H1 (cell line): Measurements from ENCODE around the gene CD276. TPM values are rescaled to one million over a fixed set of nuclear protein-coding genes. Genes with fewer than 3 reads are reported as not detected.
A peak's percentile ranks its signal among the peaks of the same experiment; 100 is the strongest.

Experiments
- CTCF ChIA-PET: fragments of 300-600 bp; sonication (Branson Sonifier 250); formaldehyde crosslinking; loops from one replicate; lab custom pipeline; 2021; ENCODE audit not compliant: partially characterized antibody; lab: Charles Lee
- POLR2A ChIA-PET: fragments of 300-600 bp; sonication (Branson Sonifier 250); formaldehyde crosslinking; loops from one replicate; lab custom pipeline; 2021; ENCODE audit warnings: inconsistent platforms; ENCODE audit not compliant: partially characterized antibody; lab: Charles Lee
- DNase-seq, 2 experiments: peaks; one replicate each; pipeline versions ENCODE4 v3.0.0 to v3.0.0-alpha.2; 2010 to 2022; ENCODE audit warnings: low spot score in 2 of 2, low read depth in 1 of 2, mixed read lengths in 1 of 2
- FAIRE-seq: peaks from 2 replicates; lab custom pipeline; 2011; peaks lifted over from hg19 to GRCh38; lab: Jason Lieb, UNC
- H2AFZ ChIP-seq: 2 replicates; pipeline ENCODE4 v1.8.1; 2012; ENCODE audit warnings: low read length, inconsistent platforms
- H2AK5ac ChIP-seq: 2 replicates; pipeline ENCODE4 v1.6.1; 2013; ENCODE audit warnings: low read depth, low read length
- H2BK120ac ChIP-seq: replicated peaks from 2 replicates; pipeline ENCODE3; 2013; ENCODE audit warnings: low read depth, low read length, inconsistent platforms
- H2BK12ac ChIP-seq: 2 replicates; pipeline ENCODE4 v1.6.1; 2013; ENCODE audit warnings: low read depth, low read length
- H2BK15ac ChIP-seq: 2 replicates; pipeline ENCODE4 v1.6.1; 2013; ENCODE audit warnings: low read length
- H2BK20ac ChIP-seq: 2 replicates; pipeline ENCODE4 v1.6.1; 2013; ENCODE audit warnings: low read length
- H2BK5ac ChIP-seq: 2 replicates; pipeline ENCODE4 v1.6.1; 2013; ENCODE audit warnings: low read depth, low read length
- H3K14ac ChIP-seq: 2 replicates; pipeline ENCODE4 v1.6.1; 2013; ENCODE audit warnings: inconsistent platforms; ENCODE audit not compliant: insufficient read length
- H3K18ac ChIP-seq: 2 replicates; pipeline ENCODE4 v1.6.1; 2013; ENCODE audit warnings: low read length; ENCODE audit errors: extremely low read depth
- H3K23ac ChIP-seq: 2 replicates; pipeline ENCODE4 v1.6.1; 2013; ENCODE audit warnings: inconsistent platforms; ENCODE audit not compliant: insufficient read length
- H3K23me2 ChIP-seq: 2 replicates; pipeline ENCODE4 v1.6.1; 2013; ENCODE audit warnings: low read depth, low read length
- H3K27ac ChIP-seq: 2 replicates; pipeline ENCODE4 v1.6.1; 2011; ENCODE audit warnings: low read depth, low read length, inconsistent platforms
- H3K27me3 ChIP-seq, 4 experiments: replicated peaks in 1 of 4; 1 replicate in 1 of 4; 2 replicates in 3 of 4; pipeline versions ENCODE4 v1.6.1 to v1.8.1; 2011 to 2013; ENCODE audit warnings: low read length in 3 of 4, mild to moderate bottlenecking in 3 of 4, inconsistent platforms in 2 of 4, mixed read lengths in 2 of 4, moderate library complexity in 1 of 4; ENCODE audit not compliant: control insufficient read depth in 3 of 4, insufficient read depth in 3 of 4; ENCODE audit errors: extremely low read depth in 1 of 4
- H3K36me3 ChIP-seq, 4 experiments: 2 replicates each; pipeline versions ENCODE4 v1.6.1 to v1.8.1; 2011 to 2013; ENCODE audit warnings: mild to moderate bottlenecking in 4 of 4, low read length in 3 of 4, moderate library complexity in 2 of 4, control low read depth in 1 of 4, inconsistent platforms in 1 of 4; ENCODE audit not compliant: insufficient read depth in 4 of 4, control insufficient read depth in 2 of 4
- H3K4ac ChIP-seq: replicated peaks from 2 replicates; pipeline ENCODE3; 2013; ENCODE audit warnings: low read length, low read depth, mixed read lengths, inconsistent platforms; ENCODE audit not compliant: insufficient read length
- H3K4me1 ChIP-seq, 4 experiments: replicated peaks in 1 of 4; 1 replicate in 1 of 4; 2 replicates in 3 of 4; pipeline versions ENCODE4 v1.6.1 to v1.8.1; 2011 to 2013; ENCODE audit warnings: low read length in 3 of 4, inconsistent platforms in 2 of 4, mixed read lengths in 1 of 4; ENCODE audit not compliant: insufficient read depth in 4 of 4, control insufficient read depth in 3 of 4
- H3K4me2 ChIP-seq, 2 experiments: 2 replicates each; pipeline versions ENCODE4 v1.6.1 to v1.8.1; 2011 to 2013; ENCODE audit warnings: low read depth in 2 of 2, low read length in 2 of 2, control low read depth in 1 of 2, inconsistent platforms in 1 of 2, mild to moderate bottlenecking in 1 of 2; ENCODE audit not compliant: insufficient read depth in 1 of 2
- H3K4me3 ChIP-seq, 4 experiments: fragments of 200-600, 300-600 bp in 1 of 4; sonication (generic), shearing (Covaris generic), sonication (Bioruptor Twin) in 1 of 4; 2 replicates each; pipeline versions ENCODE4 v1.5.1 to v1.8.1; 2011 to 2016; ENCODE audit warnings: low read length in 4 of 4, low read depth in 3 of 4, control low read depth in 2 of 4, inconsistent platforms in 2 of 4, mild to moderate bottlenecking in 2 of 4, mixed read lengths in 1 of 4, moderate library complexity in 1 of 4; ENCODE audit not compliant: insufficient read depth in 2 of 4; ENCODE audit errors: extremely low read depth in 1 of 4
- H3K56ac ChIP-seq: replicated peaks from 2 replicates; pipeline ENCODE3; 2013; ENCODE audit warnings: low read depth, mild to moderate bottlenecking, mixed read lengths, low read length, inconsistent platforms; ENCODE audit not compliant: insufficient read length
- H3K79me1 ChIP-seq: 2 replicates; pipeline ENCODE4 v1.6.1; 2013; ENCODE audit warnings: low read depth, low read length, control low read depth
- H3K79me2 ChIP-seq, 2 experiments: 2 replicates each; pipeline versions ENCODE4 v1.6.1 to v1.8.1; 2012 to 2013; ENCODE audit warnings: low read length in 2 of 2, mild to moderate bottlenecking in 2 of 2, inconsistent platforms in 1 of 2; ENCODE audit not compliant: insufficient read depth in 2 of 2, control insufficient read depth in 1 of 2
- H3K9ac ChIP-seq, 4 experiments: replicated peaks in 1 of 4; 1 replicate in 1 of 4; 2 replicates in 3 of 4; pipeline versions ENCODE4 v1.6.1 to v1.8.1; 2011 to 2013; ENCODE audit warnings: low read depth in 3 of 4, low read length in 3 of 4, control low read depth in 2 of 4, mild to moderate bottlenecking in 2 of 4, moderate library complexity in 2 of 4, inconsistent platforms in 1 of 4; ENCODE audit errors: extremely low read depth in 1 of 4
- H3K9me3 ChIP-seq, 2 experiments: 2 replicates each; pipeline versions ENCODE4 v1.6.1 to v1.8.1; 2012 to 2013; ENCODE audit warnings: mild to moderate bottlenecking in 2 of 2, moderate library complexity in 2 of 2, control low read depth in 1 of 2, inconsistent platforms in 1 of 2, low read depth in 1 of 2, low read length in 1 of 2, mixed read lengths in 1 of 2; ENCODE audit not compliant: insufficient read depth in 2 of 2
- H4K20me1 ChIP-seq, 2 experiments: replicated peaks in 1 of 2; 2 replicates each; pipeline versions ENCODE3 to v1.8.1; 2011 to 2013; ENCODE audit warnings: inconsistent platforms in 2 of 2, low read length in 2 of 2, mild to moderate bottlenecking in 1 of 2; ENCODE audit not compliant: insufficient read depth in 2 of 2, control insufficient read depth in 1 of 2
- H4K5ac ChIP-seq: 2 replicates; pipeline ENCODE4 v1.6.1; 2013; ENCODE audit warnings: low read length, low read depth, mixed read lengths, inconsistent platforms; ENCODE audit not compliant: insufficient read length
- H4K8ac ChIP-seq: 2 replicates; pipeline ENCODE4 v1.8.0; 2013; ENCODE audit warnings: mild to moderate bottlenecking, moderate library complexity, low read length, inconsistent platforms; ENCODE audit not compliant: insufficient read depth; ENCODE audit errors: extremely low read depth
- H4K91ac ChIP-seq: replicated peaks from 2 replicates; pipeline ENCODE3; 2013; ENCODE audit warnings: low read length, mixed read lengths, inconsistent platforms; ENCODE audit not compliant: insufficient read length
- CEBPB ChIP-seq: IDR thresholded peaks from 2 replicates; pipeline ENCODE4 v1.6.1; 2012; ENCODE audit warnings: low read depth, low read length
- CTBP2 ChIP-seq: IDR thresholded peaks from 2 replicates; pipeline ENCODE4 v1.7.0; 2011; ENCODE audit warnings: borderline replicate concordance, mild to moderate bottlenecking, moderate library complexity, mixed read lengths, low read length; ENCODE audit not compliant: insufficient read depth, insufficient read length
- JUN ChIP-seq: IDR thresholded peaks from 2 replicates; pipeline ENCODE4 v1.6.1; 2011; ENCODE audit warnings: low read depth, mild to moderate bottlenecking, improper control_type of control experiment, low read length
- KDM5A ChIP-seq: fragments of 200-600 bp; IDR thresholded peaks from 2 replicates; pipeline ENCODE4 v1.7.1; 2012; ENCODE audit warnings: mild to moderate bottlenecking, low read length, inconsistent platforms, mixed read lengths
- MAFK ChIP-seq: IDR thresholded peaks from 2 replicates; pipeline ENCODE4 v1.6.1; 2012; ENCODE audit warnings: low read depth, mild to moderate bottlenecking, improper control_type of control experiment, low read length
- NRF1 ChIP-seq: IDR thresholded peaks from 2 replicates; pipeline ENCODE4 v1.6.1; 2011; ENCODE audit warnings: mild to moderate bottlenecking, low read depth, low read length, improper control_type of control experiment
- POU5F1 ChIP-seq: IDR thresholded peaks from 2 replicates; pipeline ENCODE4 v1.6.1; 2011; ENCODE audit warnings: low read depth, mild to moderate bottlenecking, low read length, moderate library complexity
- SAP30 ChIP-seq: fragments of 300-600 bp; sonication (generic); IDR thresholded peaks from 2 replicates; pipeline ENCODE4 v1.7.1; 2012; ENCODE audit warnings: low read length, moderate library complexity, mild to moderate bottlenecking, inconsistent platforms; ENCODE audit not compliant: insufficient read depth, insufficient replicate concordance
- SIX5 ChIP-seq: IDR thresholded peaks from 2 replicates; pipeline ENCODE4 v1.6.1; 2011; ENCODE audit warnings: mild to moderate bottlenecking, low read depth, low read length
- SP1 ChIP-seq: IDR thresholded peaks from 2 replicates; pipeline ENCODE4 v1.6.1; 2011; ENCODE audit warnings: low read depth, low read length
- SRF ChIP-seq: IDR thresholded peaks from 2 replicates; pipeline ENCODE4 v1.6.1; 2011; ENCODE audit warnings: mild to moderate bottlenecking, low read depth, low read length, moderate library complexity
- TAF7 ChIP-seq: optimal IDR thresholded peaks from 2 replicates; pipeline ENCODE3; 2011; ENCODE audit warnings: low read depth, mild to moderate bottlenecking, inconsistent platforms, low read length, moderate library complexity, borderline replicate concordance
- WGBS, 2 experiments: shearing (Covaris generic) in 1 of 2; methylation state at CpG; one replicate each; pipeline versions ENCODE4 v1.1.6 to v1.1.7; 2013 to 2015; ENCODE audit warnings: low lambda C conversion rate in 2 of 2, mixed read lengths in 2 of 2, inconsistent platforms in 1 of 2, low coverage in 1 of 2, missing lambda C conversion rate in 1 of 2; ENCODE audit not compliant: insufficient replicate concordance in 2 of 2, insufficient coverage in 1 of 2, insufficient read length in 1 of 2; ENCODE audit errors: extremely low coverage in 1 of 2, missing lambda C conversion rate in 1 of 2; 5-methylcytosine and 5-hydroxymethylcytosine counted together
- polyA plus RNA-seq, 7 experiments: library from polyadenylated mRNA; depleted of rRNA in 3 of 7; stranded (reverse) in 5 of 7; unstranded in 2 of 7; fragments of >200 nt in 5 of 7; fragments of 200-250 nt in 2 of 7; gene quantifications; 1 replicate in 5 of 7; 2 replicates in 1 of 7; 4 replicates in 1 of 7; pipeline versions ENCODE4 v1.2.1 to v1.2.3, GENCODE V29; 2011 to 2013; ENCODE audit warnings: missing spikeins in 2 of 7, mixed read lengths in 2 of 7
- total RNA-seq: library from RNA; stranded (reverse); fragmentation: NEBNext Ultra II Directional; extraction: Animal tissue kit (Norgen Biotek cat#: 25700); gene quantifications from 2 replicates; pipeline ENCODE4 v1.2.1, GENCODE V29; 2021
- TF ChIP-seq, protein P1 (sequence below): IDR thresholded peaks from 2 replicates; pipeline ENCODE4 v1.6.1; 2011; ENCODE audit warnings: low read length, improper control_type of control experiment

CD276 gene
- total and polyA plus RNA-seq, 2 of the 8 experiments (the other 6 are each of a cell fraction or from before 2014, with no cell fraction given) = 156 to 158 TPM

DNA sequence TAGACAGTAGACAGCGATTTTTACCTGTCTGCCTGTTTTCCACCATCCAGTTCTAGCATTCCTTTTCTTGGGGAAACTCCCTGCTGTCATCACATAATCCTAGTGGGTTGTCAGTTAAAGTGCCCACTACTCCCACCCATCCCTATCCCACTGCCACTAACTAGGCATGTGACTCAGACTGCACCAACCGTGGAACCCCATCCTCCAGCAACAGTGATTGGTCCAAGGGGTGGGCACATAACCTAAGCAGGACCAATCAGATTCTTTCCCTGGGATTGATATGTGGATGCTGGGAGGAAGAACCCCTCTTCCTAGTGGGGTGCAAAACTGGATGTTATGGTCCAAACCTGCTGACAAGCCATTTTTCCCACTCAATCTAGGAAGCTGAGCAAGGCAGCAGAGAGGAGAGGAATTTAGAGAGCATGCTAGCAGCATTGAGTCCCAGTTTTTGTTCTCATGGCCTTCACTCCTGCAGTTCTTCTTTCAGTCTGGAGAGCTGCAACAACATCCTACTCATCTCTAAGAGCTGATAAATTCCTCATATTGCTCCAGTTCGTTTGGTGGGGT, 72.8 kb downstream of the CD276 start:
- H4K5ac ChIP-seq = no peak overlapping the region
- no peaks in the 10 kb centered on the region for H3K9me3 ChIP-seq
- H3K23ac ChIP-seq = no peak overlapping the region
- ChIA-PET CTCF (interaction anchor here (0.6 to 3.8 kb wide), 7 partner anchors 8 to 151 kb away, joined by 3 to 21 read pairs (median 6); no protein-coding TSS in a partner anchor), POLR2A (no interaction called here)
- H4K20me1 ChIP-seq = no peaks in the 10 kb centered on the region
- H3K4me3 ChIP-seq = no peak overlapping the region
- H3K9ac ChIP-seq = no peak overlapping the region
- peaks cover 12% of the 10 kb centered on the region; the same call in 1 of the 2 replicates for H3K23me2 ChIP-seq
- H3K79me2 ChIP-seq = no peaks in the 10 kb centered on the region
- WGBS, 2 experiments = 82% methylated on average over 3 of the region's 3 CpGs; no CpG with 5 or more reads in 1 of the 2 experiments
- no peak overlapping the region for H2BK12ac ChIP-seq
- peaks cover 0 to 19% (median 9%) of the 10 kb centered on the region in 4 experiments; a peak in 6 of 7 replicates for H3K27me3 ChIP-seq
- no peak overlapping the region for H3K56ac ChIP-seq
- H2BK15ac ChIP-seq = no peak overlapping the region
- no peak overlapping the region for H2BK20ac ChIP-seq
- FAIRE-seq (no peak), DNase-seq (no peak)
- no peak overlapping the region for H2AFZ ChIP-seq
- no peak overlapping the region for H3K18ac ChIP-seq
- no peaks in the 10 kb centered on the region for H3K36me3 ChIP-seq
- H4K8ac ChIP-seq = no peak overlapping the region
- TF ChIP-seq SAP30 (no peak), JUN (no peak), NRF1 (no peak), KDM5A (no peak), MAFK (no peak), SP1 (no peak), TAF7 (no peak), SIX5 (no peak), CEBPB (no peak), POU5F1 (no peak), CTBP2 (no peak), SRF (no peak)
- TF ChIP-seq, protein P1, sequence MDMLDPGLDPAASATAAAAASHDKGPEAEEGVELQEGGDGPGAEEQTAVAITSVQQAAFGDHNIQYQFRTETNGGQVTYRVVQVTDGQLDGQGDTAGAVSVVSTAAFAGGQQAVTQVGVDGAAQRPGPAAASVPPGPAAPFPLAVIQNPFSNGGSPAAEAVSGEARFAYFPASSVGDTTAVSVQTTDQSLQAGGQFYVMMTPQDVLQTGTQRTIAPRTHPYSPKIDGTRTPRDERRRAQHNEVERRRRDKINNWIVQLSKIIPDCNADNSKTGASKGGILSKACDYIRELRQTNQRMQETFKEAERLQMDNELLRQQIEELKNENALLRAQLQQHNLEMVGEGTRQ = no peak
- H3K79me1 ChIP-seq = no peaks in the 10 kb centered on the region
- no peak overlapping the region for H2BK120ac ChIP-seq
- H3K4me1 ChIP-seq = peaks cover 7 to 13% (median 11%) of the 10 kb centered on the region in 4 experiments; a peak in 6 of 7 replicates
- no peak overlapping the region for H3K27ac ChIP-seq
- H2AK5ac ChIP-seq = peak overlapping the region; percentile 21; the same call in 1 of the 2 replicates
- no peak overlapping the region for H4K91ac ChIP-seq
- no peak overlapping the region for H3K4me2 ChIP-seq
- no peak overlapping the region for H3K4ac ChIP-seq
- H3K14ac ChIP-seq = no peak overlapping the region
- no peak overlapping the region for H2BK5ac ChIP-seq
